Thyroid gland (tissue), 4 donors: ENCODE data around the gene POLR1H.

Experiments
- CTCF ChIP-seq, 6 experiments: fragments of 200-600 bp in 3 of 6; fragments of 450-650 bp in 3 of 6; sonication (generic) in 3 of 6; IDR thresholded peaks; one replicate each; pipeline ENCODE4 v1.5.1; 2016 to 2019; ENCODE audit warnings: antibody characterized with exemption in 6 of 6, mild to moderate bottlenecking in 2 of 6, inconsistent platforms in 1 of 6, moderate library complexity in 1 of 6
- POLR2A ChIP-seq, 2 donors: fragments of 450-650 bp; IDR thresholded peaks; one replicate each; pipeline ENCODE4 v1.6.1; 2017; ENCODE audit warnings: antibody characterized with exemption in 2 of 2, mild to moderate bottlenecking in 2 of 2, moderate library complexity in 1 of 2

GRCh38 chr6:30043744-30044143 lies 17.3 kb upstream of the POLR1H start:
- no peak for TF ChIP-seq CTCF (IDR thresholded peaks at IDR 0.05)
- no peak for TF ChIP-seq POLR2A (IDR thresholded peaks at IDR 0.05)
